Measurements from ENCODE around the gene FZR1. TPM values are rescaled to one million over a fixed set of nuclear protein-coding genes. Genes with fewer than 3 reads are reported as not detected.
A peak's percentile ranks its signal among the peaks of the same experiment; 100 is the strongest.

Gene FZR1
- total and polyA plus RNA-seq, 9 of the 15 experiments (the other 6 are each of a cell fraction or from before 2014, with no cell fraction given), result 0.18 to 48.0 (median 22.2) TPM

GRCh38 chr19:3556423-3556977, 50.4 kb downstream of the FZR1 start (continued):
- TF ChIP-seq SIN3B (IDR thresholded peaks at IDR 0.05; ENCODE audit: low read depth), result no peak
- no peak for TF ChIP-seq ZNF316 (IDR thresholded peaks at IDR 0.05)
- no peak for TF ChIP-seq PTTG1 (tag; IDR thresholded peaks at IDR 0.05; ENCODE audit: low read depth)
- TF ChIP-seq ZBTB1 (CRISPR knock-in tag; IDR thresholded peaks at IDR 0.05; ENCODE audit: borderline replicate concordance, low read depth), result no peak
- TF ChIP-seq TCF7L2 (IDR thresholded peaks at IDR 0.05; ENCODE audit: low read depth, low read length), result no peak
- TF ChIP-seq PML (IDR thresholded peaks at IDR 0.05; ENCODE audit: low read length), result no peak
- 0 out of 2 replicates have a peak, but pooled peaks have one; percentile 29 for TF ChIP-seq XRCC5 (IDR thresholded peaks at IDR 0.05; ENCODE audit: low read depth, low read length)
- no peak for TF ChIP-seq ZC3H8 (IDR thresholded peaks at IDR 0.05)
- 0 out of 2 replicates have a peak, but pooled peaks have one; percentile 29 for TF ChIP-seq MTA2 (IDR thresholded peaks at IDR 0.05; ENCODE audit: low read depth)
- no peak for TF ChIP-seq CBX2 (IDR thresholded peaks at IDR 0.05; ENCODE audit: insufficient read depth, low read length, poor library complexity, severe bottlenecking)
- TF ChIP-seq IRF1 (CRISPR knock-in tag; IDR thresholded peaks at IDR 0.05; ENCODE audit: borderline replicate concordance), result no peak
- no peak for TF ChIP-seq BRF1 (IDR thresholded peaks at IDR 0.05; ENCODE audit: borderline replicate concordance, extremely low read depth, insufficient read length)
- TF ChIP-seq ZNF217 (CRISPR knock-in tag; IDR thresholded peaks at IDR 0.05), result no peak
- TF ChIP-seq ZNF431 (CRISPR knock-in tag; IDR thresholded peaks at IDR 0.05), result no peak
- TF ChIP-seq HCFC1 (IDR thresholded peaks at IDR 0.05; ENCODE audit: low read depth, low read length), result no peak
- no peak for TF ChIP-seq KDM4B (IDR thresholded peaks at IDR 0.05; ENCODE audit: borderline replicate concordance in 2 of 2, low read depth in 1 of 2)
- TF ChIP-seq SRSF7 (optimal IDR thresholded peaks at IDR 0.05; ENCODE audit: low read depth, low read length), result no peak
- no peak for TF ChIP-seq SIX5 (IDR thresholded peaks at IDR 0.05; ENCODE audit: borderline replicate concordance in 1 of 2, insufficient read depth in 1 of 2, low read depth in 1 of 2, low read length in 2 of 2)
- no peak for TF ChIP-seq MNT (conservative IDR thresholded peaks at IDR 0.05)
- no peak for TF ChIP-seq SREBF1 (IDR thresholded peaks at IDR 0.05; ENCODE audit: borderline replicate concordance, low read depth, low read length)
- no peak for TF ChIP-seq ZNF384 (IDR thresholded peaks at IDR 0.05; ENCODE audit: low read depth, low read length)
- no peak for TF ChIP-seq ZBTB33 (CRISPR knock-in tag; IDR thresholded peaks at IDR 0.05)
- TF ChIP-seq CBFA2T2 (conservative IDR thresholded peaks at IDR 0.05), result 0 out of 2 replicates have a peak, but pooled peaks have one; percentile 7
- TF ChIP-seq ZNF740 (CRISPR knock-in tag; IDR thresholded peaks at IDR 0.05), result peak; percentile 43; the same call in 1 of the 2 replicates
- TF ChIP-seq ZNF740 (tag; IDR thresholded peaks at IDR 0.05), result no peak
